Measurements from ENCODE around the gene CD8B. TPM values are rescaled to one million over a fixed set of nuclear protein-coding genes. Genes with fewer than 3 reads are reported as not detected.

The CD8B gene
- total and polyA plus RNA-seq, 2 donors, result 111 to 666 TPM

DNA sequence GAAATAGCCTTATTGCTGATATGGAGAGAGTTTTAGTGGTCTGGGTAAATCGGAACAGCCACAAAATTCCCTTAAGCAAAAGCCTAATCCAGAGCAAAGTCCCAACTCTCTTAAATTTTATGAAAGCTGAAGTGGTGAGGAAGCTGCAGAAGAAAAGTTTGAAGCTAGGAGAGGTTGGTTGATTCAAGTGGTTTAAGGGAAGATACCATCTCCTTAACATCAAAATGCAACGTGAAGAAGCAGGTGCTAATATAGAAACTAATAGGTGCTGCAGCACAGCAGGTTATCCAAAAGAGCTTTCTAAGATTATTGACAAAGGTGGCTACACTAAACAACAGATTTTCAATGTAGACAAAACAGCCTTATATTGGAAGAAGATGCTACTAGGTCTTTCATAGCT, 42.7 kb downstream of the CD8B start:
- Histone ChIP-seq H3K27me3 (ENCODE audit: control insufficient read depth in 2 of 2, insufficient read depth in 1 of 2, low read length in 1 of 2) (no peaks in the 10 kb centered on the region), H3K36me3 (ENCODE audit: control insufficient read depth in 2 of 2, insufficient read depth in 2 of 2, low read length in 1 of 2) (peaks cover 20 to 60% of the 10 kb centered on the region in 2 donors), H3K4me1 (ENCODE audit: control insufficient read depth in 2 of 2, insufficient read depth in 2 of 2, low read length in 2 of 2) (peaks cover 47 to 81% of the 10 kb centered on the region in 2 donors), H3K4me3 (ENCODE audit: low read length in 2 of 2) (peak overlapping the region; percentile 9 to 21), H3K9me3 (ENCODE audit: control insufficient read depth in 2 of 2, insufficient read depth in 1 of 2, low read length in 1 of 2) (peaks cover 1 to 12% of the 10 kb centered on the region in 2 donors), H3K27ac (ENCODE audit: low read depth in 1 of 2, low read length in 1 of 2) (peak overlapping the region; percentile 65 to 83)
- DNase-seq (ENCODE audit: low read depth in 6 of 9, low spot score in 9 of 9), result peak in 4 of 9 donors; percentile 56 to 85 (median 63)
- 45% methylated on average over 2 of the region's 2 CpGs for WGBS

GRCh38 chr2:86818114-86818801, 43.4 kb downstream of the CD8B start:
- Histone ChIP-seq H3K4me3 (ENCODE audit: low read length in 2 of 2) (peak overlapping the region; percentile 8 to 21), H3K4me1 (ENCODE audit: control insufficient read depth in 2 of 2, insufficient read depth in 2 of 2, low read length in 2 of 2) (peaks cover 40 to 76% of the 10 kb centered on the region in 2 donors), H3K9me3 (ENCODE audit: control insufficient read depth in 2 of 2, insufficient read depth in 1 of 2, low read length in 1 of 2) (peaks cover 1 to 12% of the 10 kb centered on the region in 2 donors), H3K36me3 (ENCODE audit: control insufficient read depth in 2 of 2, insufficient read depth in 2 of 2, low read length in 1 of 2) (peaks cover 16 to 58% of the 10 kb centered on the region in 2 donors), H3K27ac (ENCODE audit: low read depth in 1 of 2, low read length in 1 of 2) (peak overlapping the region; percentile 25 to 83), H3K27me3 (ENCODE audit: control insufficient read depth in 2 of 2, insufficient read depth in 1 of 2, low read length in 1 of 2) (no peaks in the 10 kb centered on the region)
- DNase-seq (ENCODE audit: low read depth in 6 of 9, low spot score in 9 of 9), result no peak
- 96% methylated on average over 4 of the region's 4 CpGs for WGBS

- WGBS, result 10% methylated on average over 1 of the region's 1 CpG
- H3K4me3 ChIP-seq (ENCODE audit: low read length in 2 of 2), result peak overlapping the region; percentile 5 to 29
- peak in 1 of 9 donors; percentile 70 for DNase-seq (ENCODE audit: low read depth in 6 of 9, low spot score in 9 of 9)
- H3K9me3 ChIP-seq (ENCODE audit: control insufficient read depth in 2 of 2, insufficient read depth in 1 of 2, low read length in 1 of 2), result no peaks in the 10 kb centered on the region
- no peaks in the 10 kb centered on the region for H3K27me3 ChIP-seq (ENCODE audit: control insufficient read depth in 2 of 2, insufficient read depth in 1 of 2, low read length in 1 of 2)
- H3K36me3 ChIP-seq (ENCODE audit: control insufficient read depth in 2 of 2, insufficient read depth in 2 of 2, low read length in 1 of 2), result peaks cover 12 to 44% of the 10 kb centered on the region in 2 donors
- peak overlapping the region; percentile 72 to 83 for H3K27ac ChIP-seq (ENCODE audit: low read depth in 1 of 2, low read length in 1 of 2)
- H3K4me1 ChIP-seq (ENCODE audit: control insufficient read depth in 2 of 2, insufficient read depth in 2 of 2, low read length in 2 of 2), result peaks cover 36 to 56% of the 10 kb centered on the region in 2 donors
Measured at GRCh38 chr2:86815611-86816010, 46.1 kb downstream of the CD8B start.

GRCh38 chr2:86809481-86810121, 52.1 kb downstream of the CD8B start:
- 12% methylated on average over 43 of the region's 43 CpGs for WGBS
- H3K4me3 ChIP-seq (ENCODE audit: low read length in 2 of 2), result peak overlapping the region; percentile 73 to 79
- peak in 4 of 9 donors; percentile 66 to 84 (median 68) for DNase-seq (ENCODE audit: low read depth in 6 of 9, low spot score in 9 of 9)
- H3K27ac ChIP-seq (ENCODE audit: low read depth in 1 of 2, low read length in 1 of 2), result peak overlapping the region; percentile 95 to 96
- peaks cover 9 to 25% of the 10 kb centered on the region in 2 donors for H3K4me1 ChIP-seq (ENCODE audit: control insufficient read depth in 2 of 2, insufficient read depth in 2 of 2, low read length in 2 of 2)
- peaks cover 0 to 2% of the 10 kb centered on the region in 2 donors for H3K9me3 ChIP-seq (ENCODE audit: control insufficient read depth in 2 of 2, insufficient read depth in 1 of 2, low read length in 1 of 2)
- peaks cover 0 to 14% of the 10 kb centered on the region in 2 donors for H3K27me3 ChIP-seq (ENCODE audit: control insufficient read depth in 2 of 2, insufficient read depth in 1 of 2, low read length in 1 of 2)
- H3K36me3 ChIP-seq (ENCODE audit: control insufficient read depth in 2 of 2, insufficient read depth in 2 of 2, low read length in 1 of 2), result peaks cover 6 to 14% of the 10 kb centered on the region in 2 donors

DNA sequence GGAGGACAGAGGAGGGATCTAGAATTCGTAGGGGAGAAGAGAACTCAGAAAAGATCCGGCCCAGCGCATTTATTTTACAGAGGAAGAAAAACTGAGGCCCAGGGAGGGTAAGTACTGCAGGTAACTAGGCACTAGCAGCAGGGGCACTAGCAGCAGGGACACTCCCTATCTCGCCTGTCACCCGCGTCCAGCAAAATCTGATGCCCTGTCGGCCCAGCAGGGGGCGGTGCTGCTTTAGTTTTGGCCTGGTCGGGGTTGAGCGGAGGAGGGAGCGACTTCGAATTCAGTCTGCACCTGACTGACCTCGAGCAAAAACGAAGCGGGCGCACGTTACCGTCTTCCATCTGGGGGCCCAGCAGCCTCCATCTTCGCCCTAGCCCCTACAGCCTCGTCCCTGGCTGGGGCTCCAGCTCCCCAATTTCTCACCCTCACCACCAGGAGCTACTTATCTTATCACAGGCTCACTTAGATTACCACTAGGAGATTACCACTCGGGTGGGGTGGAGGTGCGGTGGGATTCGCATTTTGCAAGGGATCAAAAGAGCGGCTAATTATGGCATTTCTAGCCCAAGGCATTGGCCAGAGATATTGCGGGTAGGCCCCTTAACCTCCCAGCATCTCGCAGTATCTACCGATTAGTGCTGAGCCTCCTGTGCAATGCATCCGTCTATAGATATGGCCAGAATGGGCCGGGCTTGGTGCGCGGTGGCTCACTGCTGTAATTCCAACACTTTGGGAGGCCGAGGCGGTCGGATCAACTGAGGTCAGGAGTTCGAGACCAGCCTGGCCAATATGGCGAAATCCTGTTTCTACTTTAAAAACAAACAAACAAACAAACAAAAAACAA, 53.1 kb downstream of the CD8B start:
- Histone ChIP-seq H3K4me1 (ENCODE audit: control insufficient read depth in 2 of 2, insufficient read depth in 2 of 2, low read length in 2 of 2) (peaks cover 9 to 17% of the 10 kb centered on the region in 2 donors), H3K27ac (ENCODE audit: low read depth in 1 of 2, low read length in 1 of 2) (peak overlapping the region; percentile 95 to 96), H3K27me3 (ENCODE audit: control insufficient read depth in 2 of 2, insufficient read depth in 1 of 2, low read length in 1 of 2) (peaks cover 0 to 14% of the 10 kb centered on the region in 2 donors), H3K4me3 (ENCODE audit: low read length in 2 of 2) (peak overlapping the region; percentile 73 to 79), H3K36me3 (ENCODE audit: control insufficient read depth in 2 of 2, insufficient read depth in 2 of 2, low read length in 1 of 2) (peaks cover 0 to 6% of the 10 kb centered on the region in 2 donors), H3K9me3 (ENCODE audit: control insufficient read depth in 2 of 2, insufficient read depth in 1 of 2, low read length in 1 of 2) (peaks cover 0 to 2% of the 10 kb centered on the region in 2 donors)
- WGBS, result 10% methylated on average over 36 of the region's 36 CpGs
- DNase-seq (ENCODE audit: low read depth in 6 of 9, low spot score in 9 of 9), result peak; percentile 90 to 99 (median 97)

DNA sequence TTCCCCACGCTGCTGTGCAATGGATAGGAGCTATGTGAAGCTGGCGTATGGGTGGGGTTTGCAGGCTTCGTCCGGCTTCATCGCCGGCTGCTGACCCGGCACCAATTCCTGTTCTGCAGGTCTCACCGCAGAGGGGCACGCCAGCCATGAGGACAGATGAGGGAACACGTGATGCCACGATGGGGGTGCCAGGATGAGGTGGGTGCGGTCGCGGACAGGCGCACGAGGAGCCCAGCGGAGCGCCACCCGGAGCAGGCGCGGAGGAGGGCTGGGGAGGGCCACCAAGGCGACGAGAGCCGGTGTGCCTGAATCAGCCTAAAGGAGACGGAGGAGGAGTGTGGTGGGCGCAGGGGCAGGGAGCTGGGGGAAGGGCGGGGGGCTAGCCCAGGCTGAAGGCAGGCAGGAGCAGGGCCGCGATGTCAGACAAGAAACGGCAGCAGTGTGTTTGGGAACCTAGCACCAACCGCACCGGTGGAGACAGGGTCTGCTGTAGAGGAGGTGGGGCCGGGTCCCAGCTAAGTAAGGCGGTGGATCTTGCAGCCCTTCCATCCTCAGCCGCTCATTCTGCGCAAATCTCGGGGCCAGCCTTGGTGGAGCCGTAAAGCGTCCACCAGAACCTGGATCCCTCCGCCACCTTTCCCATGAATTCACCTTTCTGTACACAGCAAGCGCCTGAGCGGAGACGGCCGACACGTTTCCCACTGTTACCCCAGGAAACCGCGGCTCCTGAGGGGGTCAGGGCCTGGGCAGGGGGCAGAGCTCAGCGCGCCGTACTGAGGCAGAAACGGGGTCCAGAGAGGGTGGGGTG, 54.0 kb downstream of the CD8B start:
- under 1% methylated on average over 51 of the region's 51 CpGs for WGBS
- DNase-seq (ENCODE audit: low read depth in 6 of 9, low spot score in 9 of 9), result peak in 5 of 9 donors; percentile 63 to 90 (median 81)
- Histone ChIP-seq H3K27me3 (ENCODE audit: control insufficient read depth in 2 of 2, insufficient read depth in 1 of 2, low read length in 1 of 2) (peaks cover 0 to 14% of the 10 kb centered on the region in 2 donors), H3K4me1 (ENCODE audit: control insufficient read depth in 2 of 2, insufficient read depth in 2 of 2, low read length in 2 of 2) (peaks cover 9 to 17% of the 10 kb centered on the region in 2 donors), H3K9me3 (ENCODE audit: control insufficient read depth in 2 of 2, insufficient read depth in 1 of 2, low read length in 1 of 2) (peaks cover 0 to 2% of the 10 kb centered on the region in 2 donors), H3K4me3 (ENCODE audit: low read length in 2 of 2) (peak overlapping the region; percentile 73 to 79), H3K27ac (ENCODE audit: low read depth in 1 of 2, low read length in 1 of 2) (peak overlapping the region; percentile 95 to 96), H3K36me3 (ENCODE audit: control insufficient read depth in 2 of 2, insufficient read depth in 2 of 2, low read length in 1 of 2) (peaks cover 0 to 5% of the 10 kb centered on the region in 2 donors)

GRCh38 chr2:86807133-86807467, 54.6 kb downstream of the CD8B start:
- Histone ChIP-seq H3K4me1 (ENCODE audit: control insufficient read depth in 2 of 2, insufficient read depth in 2 of 2, low read length in 2 of 2) (peaks cover 9 to 17% of the 10 kb centered on the region in 2 donors), H3K27ac (ENCODE audit: low read depth in 1 of 2, low read length in 1 of 2) (peak overlapping the region; percentile 95 to 96), H3K27me3 (ENCODE audit: control insufficient read depth in 2 of 2, insufficient read depth in 1 of 2, low read length in 1 of 2) (peaks cover 0 to 14% of the 10 kb centered on the region in 2 donors), H3K9me3 (ENCODE audit: control insufficient read depth in 2 of 2, insufficient read depth in 1 of 2, low read length in 1 of 2) (peaks cover 0 to 2% of the 10 kb centered on the region in 2 donors), H3K4me3 (ENCODE audit: low read length in 2 of 2) (peak overlapping the region; percentile 73 to 79), H3K36me3 (ENCODE audit: control insufficient read depth in 2 of 2, insufficient read depth in 2 of 2, low read length in 1 of 2) (peaks cover 0 to 5% of the 10 kb centered on the region in 2 donors)
- no peak for DNase-seq (ENCODE audit: low read depth in 6 of 9, low spot score in 9 of 9)
- WGBS, result 31% methylated on average over 11 of the region's 11 CpGs
